IPS DF 4.7 (cell line): Measurements from ENCODE around the gene TREML1.
"Not testable (repeated sequence)": the region's sequence is repeated elsewhere in the genome, so short reads cannot be mapped to it uniquely, and the experiment has no call there.

Experiments
- DNase-seq: peaks from one replicate; pipeline ENCODE4 v3.0.0-alpha.2; 2013; ENCODE audit warnings: low spot score; ENCODE audit errors: extremely low read depth

The TREML1 gene

GRCh38 chr6:41147917-41148316 is 6.2 kb downstream of the TREML1 start:
- DNase-seq, result no peak

GRCh38 chr6:41136911-41137310 is 17.2 kb downstream of the TREML1 start:
- DNase-seq, result no peak

- DNase-seq, result no peak
These were observed 18.9 kb downstream of the TREML1 start for GRCh38 chr6:41135062-41135832.

- DNase-seq, result no peak
These were observed 21.9 kb downstream of the TREML1 start for GRCh38 chr6:41132254-41132653.

- no peak for DNase-seq
These were observed 28.9 kb downstream of the TREML1 start for GRCh38 chr6:41125282-41125681.

- DNase-seq, result no peak
These were observed 31.2 kb downstream of the TREML1 start for GRCh38 chr6:41122918-41123317.

- no peak for DNase-seq
These were observed 31.8 kb downstream of the TREML1 start for GRCh38 chr6:41122373-41122772.

GRCh38 chr6:41120058-41120457 is 34.1 kb downstream of the TREML1 start:
- no peak for DNase-seq

- DNase-seq, result no peak
These were observed 34.6 kb downstream of the TREML1 start for GRCh38 chr6:41119508-41119907.

GRCh38 chr6:41115027-41115426 is 39.1 kb downstream of the TREML1 start:
- not testable (repeated sequence) for DNase-seq

- DNase-seq, result no peak
These were observed 43.1 kb downstream of the TREML1 start for GRCh38 chr6:41111017-41111416.

GRCh38 chr6:41103847-41104246 is 50.3 kb downstream of the TREML1 start:
- no peak for DNase-seq

- DNase-seq, result peak; percentile 92
These were observed 53.3 kb downstream of the TREML1 start for GRCh38 chr6:41100871-41101287.
